ENCODE measurements around the gene FANCE. TPM values are rescaled to one million over a fixed set of nuclear protein-coding genes. Genes with fewer than 3 reads are reported as not detected.
A peak's percentile ranks its signal among the peaks of the same experiment; 100 is the strongest.

The FANCE gene
- total RNA-seq, 4 donors from 2014 or later: 17.5 to 36.7 (median 34.2) TPM

GRCh38 chr6:35442693-35443092 lies 9.4 kb upstream of the FANCE start:
- TF ChIP-seq CTCF (IDR thresholded peaks at IDR 0.05) (no peak), POLR2A (IDR thresholded peaks at IDR 0.05) (no peak)
- WGBS, 2 donors: 50 to 53% methylated on average over 5 of the region's 5 CpGs
- DNase-seq (ENCODE audit: low spot score in 2 of 2): no peak
- intact Hi-C loops (cut with DNase I; ENCODE audit: low total_unique reads): no loop called here
- H3K4me3 ChIP-seq (ENCODE audit: low read depth, poor library complexity, severe bottlenecking): no peak overlapping the region

GRCh38 chr6:35443341-35444030 lies 8.7 kb upstream of the FANCE start:
- WGBS, 2 donors: 68 to 70% methylated on average over 8 to 9 of the region's 9 CpGs
- no peak overlapping the region for H3K4me3 ChIP-seq (ENCODE audit: low read depth, poor library complexity, severe bottlenecking)
- no peak for TF ChIP-seq CTCF (IDR thresholded peaks at IDR 0.05)
- TF ChIP-seq POLR2A (IDR thresholded peaks at IDR 0.05): no peak
- DNase-seq (ENCODE audit: low spot score in 2 of 2): no peak
- intact Hi-C loops (cut with DNase I; ENCODE audit: low total_unique reads): no loop called here

GRCh38 chr6:35445691-35446090 lies 6.4 kb upstream of the FANCE start:
- H3K4me3 ChIP-seq (ENCODE audit: low read depth, poor library complexity, severe bottlenecking): no peak overlapping the region
- 78 to 84% methylated on average over 7 of the region's 7 CpGs for WGBS, 2 donors
- DNase-seq (ENCODE audit: low spot score in 2 of 2): no peak
- no peak for TF ChIP-seq CTCF (IDR thresholded peaks at IDR 0.05)
- TF ChIP-seq POLR2A (IDR thresholded peaks at IDR 0.05): no peak
- intact Hi-C loops (cut with DNase I; ENCODE audit: low total_unique reads): no loop called here

GRCh38 chr6:35448191-35448590 lies 3.9 kb upstream of the FANCE start:
- intact Hi-C loops (cut with DNase I; ENCODE audit: low total_unique reads): no loop called here
- TF ChIP-seq CTCF (IDR thresholded peaks at IDR 0.05): no peak
- TF ChIP-seq POLR2A (IDR thresholded peaks at IDR 0.05): no peak
- DNase-seq (ENCODE audit: low spot score in 2 of 2): no peak
- H3K4me3 ChIP-seq (ENCODE audit: low read depth, poor library complexity, severe bottlenecking): no peak overlapping the region
- 53 to 59% methylated on average over 7 of the region's 7 CpGs for WGBS, 2 donors

GRCh38 chr6:35449287-35449881 lies 2.8 kb upstream of the FANCE start:
- WGBS, 2 donors: 30% methylated on average over 14 of the region's 14 CpGs
- intact Hi-C loops (cut with DNase I; ENCODE audit: low total_unique reads): no loop called here
- no peak overlapping the region for H3K4me3 ChIP-seq (ENCODE audit: low read depth, poor library complexity, severe bottlenecking)
- TF ChIP-seq CTCF (IDR thresholded peaks at IDR 0.05): peak in 1 of 3 donors; percentile 66
- no peak for TF ChIP-seq POLR2A (IDR thresholded peaks at IDR 0.05)
- no peak for DNase-seq (ENCODE audit: low spot score in 2 of 2)
